GM12878 (cell line): ENCODE measurements around the gene ZNF385C. TPM values are rescaled to one million over a fixed set of nuclear protein-coding genes. Genes with fewer than 3 reads are reported as not detected.

Source experiments
- ATAC-seq: fragments of 200-7000 bp; cut with Tn5 transposase; 3 replicates; pipeline ENCODE4 v1.9.1; 2020; ENCODE audit warnings: mild to moderate bottlenecking, moderate library complexity
- BruUV-seq: library from RNA; stranded (reverse); fragments of 400-500 nt; replicated peaks from 2 replicates; lab custom pipeline; 2021; lab: Mats Ljungman, UMichigan
- CTCF ChIA-PET: fragments of 300-600 bp; sonication (Branson Sonifier 250); formaldehyde crosslinking; extraction: SDS; loops from one replicate; lab custom pipeline; 2021; ENCODE audit warnings: inconsistent platforms; lab: Yijun Ruan, JAX
- POLR2A ChIA-PET: fragments of 350-600 bp; formaldehyde crosslinking; extraction: SDS; loops from one replicate; lab custom pipeline; 2021; ENCODE audit warnings: inconsistent platforms; lab: Charles Lee
- RAD21 ChIA-PET: fragments of 300-600 bp; sonication (Branson Sonifier 250); formaldehyde crosslinking; loops from one replicate; lab custom pipeline; 2023; ENCODE audit warnings: antibody characterized with exemption; ENCODE audit not compliant: unreplicated experiment; lab: Charles Lee
- SMC1A ChIA-PET: fragments of 300-600 bp; sonication (Branson Sonifier 250); formaldehyde crosslinking; loops from one replicate; lab custom pipeline; 2023; ENCODE audit not compliant: unreplicated experiment, uncharacterized antibody; lab: Charles Lee
- DNase-seq: peaks from one replicate; pipeline ENCODE4 v3.0.0-alpha.2; 2011; ENCODE audit warnings: low read depth, low spot score
- FAIRE-seq: peaks from 3 replicates; lab custom pipeline; 2011; peaks lifted over from hg19 to GRCh38; lab: Jason Lieb, UNC
- H2AFZ ChIP-seq: 2 replicates; pipeline ENCODE4 v1.6.0; 2011; ENCODE audit warnings: low read depth, low read length, control low read depth; ENCODE audit not compliant: control insufficient read depth
- H3K27ac ChIP-seq: 2 replicates; pipeline ENCODE4 v1.5.1; 2011; ENCODE audit warnings: control low read depth; ENCODE audit not compliant: control insufficient read depth, insufficient read depth
- H3K27me3 ChIP-seq, 2 experiments: replicated peaks in 1 of 2; 2 replicates each; pipeline versions ENCODE4 v1.6.0 to v1.6.1; 2011; ENCODE audit warnings: low read length in 1 of 2; ENCODE audit not compliant: control insufficient read depth in 2 of 2, insufficient read depth in 2 of 2
- H3K36me3 ChIP-seq, 2 experiments: 2 replicates each; pipeline ENCODE4 v1.5.1; 2011; ENCODE audit warnings: low read length in 1 of 2; ENCODE audit not compliant: control insufficient read depth in 2 of 2, insufficient read depth in 2 of 2
- H3K4me1 ChIP-seq: 2 replicates; pipeline ENCODE4 v1.6.1; 2011; ENCODE audit warnings: mild to moderate bottlenecking, low read length, moderate library complexity, mixed read lengths; ENCODE audit not compliant: control insufficient read depth, insufficient read depth
- H3K4me2 ChIP-seq: 2 replicates; pipeline ENCODE4 v1.6.0; 2011; ENCODE audit warnings: control low read depth; ENCODE audit not compliant: control insufficient read depth, insufficient read depth
- H3K4me3 ChIP-seq: fragments of 200-600 bp; sonication (generic); 2 replicates; pipeline ENCODE4 v1.5.1; 2016
- H3K79me2 ChIP-seq: 2 replicates; pipeline ENCODE4 v1.6.0; 2011; ENCODE audit warnings: low read length; ENCODE audit not compliant: control insufficient read depth, insufficient read depth
- H3K9ac ChIP-seq: 2 replicates; pipeline ENCODE4 v1.8.0; 2011; ENCODE audit warnings: low read length, control low read depth, mixed read lengths; ENCODE audit not compliant: control insufficient read depth, insufficient read depth
- H3K9me3 ChIP-seq: replicated peaks from 3 replicates; pipeline ENCODE4 v1.5.1; 2011; ENCODE audit warnings: mild to moderate bottlenecking, low read length; ENCODE audit not compliant: control insufficient read depth, insufficient read depth
- H4K20me1 ChIP-seq: 2 replicates; pipeline ENCODE4 v1.6.0; 2011; ENCODE audit not compliant: control insufficient read depth, insufficient read depth
- CBFB ChIP-seq: IDR thresholded peaks from 2 replicates; pipeline ENCODE4 v1.6.1; 2016; ENCODE audit warnings: antibody characterized with exemption, low read depth
- WGBS: methylation state at CpG from one replicate; pipeline ENCODE4 v1.1.6; 2016; ENCODE audit warnings: low lambda C conversion rate; ENCODE audit not compliant: insufficient replicate concordance, insufficient coverage; ENCODE audit errors: missing lambda C conversion rate; 5-methylcytosine and 5-hydroxymethylcytosine counted together
- in situ Hi-C: fragments of 300-500 bp; cut with MboI; formaldehyde crosslinking; loops from 9 replicates; pipeline ENCODE4 v1.14.3; 2018; ENCODE audit warnings: mixed read lengths
- intact Hi-C: fragments of 100-400 bp; cut with micrococcal nuclease; formaldehyde crosslinking; loops from one replicate; pipeline ENCODE4 v1.14.2; 2022; ENCODE audit not compliant: unreplicated experiment
- polyA plus RNA-seq, 11 experiments: library from polyadenylated mRNA; depleted of rRNA in 4 of 11; unstranded in 6 of 11; stranded (reverse) in 5 of 11; fragments of >200 nt; fragmentation: Nextera tagmentation in 4 of 11; fragmentation: Illumina TruSeq in 1 of 11; extraction: Ambion mirVana in 4 of 11; extraction: Trizol in 1 of 11; gene quantifications; 1 replicate in 1 of 11; 2 replicates in 10 of 11; pipeline versions ENCODE4 v1.2.1 to v1.2.3, GENCODE V29; 2011 to 2016; ENCODE audit warnings: inconsistent platforms in 2 of 11, missing spikeins in 2 of 11, low read depth in 1 of 11
- total RNA-seq, 4 experiments: library from RNA; depleted of rRNA in 3 of 4; stranded (reverse); fragments of >200 nt in 3 of 4; fragmentation: Illumina TruSeq in 1 of 4; extraction: Trizol in 1 of 4; gene quantifications; 2 replicates each; pipeline versions ENCODE4 v1.2.1 to v1.2.3, GENCODE V29; 2013 to 2021
- TF ChIP-seq, protein P1 (sequence below): fragments of 450-650 bp; IDR thresholded peaks from 2 replicates; pipeline ENCODE4 v1.6.1; 2016; ENCODE audit warnings: mild to moderate bottlenecking
- TF ChIP-seq, protein P2 (sequence below): fragments of 450-650 bp; IDR thresholded peaks from 2 replicates; pipeline ENCODE4 v1.6.1; 2017; ENCODE audit warnings: mild to moderate bottlenecking, low read depth, inconsistent platforms; ENCODE audit not compliant: poor library complexity, severe bottlenecking

The ZNF385C gene
- total and polyA plus RNA-seq, 10 of the 15 experiments (the other 5 are each of a cell fraction or from before 2014, with no cell fraction given), result 0.06 to 0.20 (median 0.07) TPM; not detected in 5

DNA sequence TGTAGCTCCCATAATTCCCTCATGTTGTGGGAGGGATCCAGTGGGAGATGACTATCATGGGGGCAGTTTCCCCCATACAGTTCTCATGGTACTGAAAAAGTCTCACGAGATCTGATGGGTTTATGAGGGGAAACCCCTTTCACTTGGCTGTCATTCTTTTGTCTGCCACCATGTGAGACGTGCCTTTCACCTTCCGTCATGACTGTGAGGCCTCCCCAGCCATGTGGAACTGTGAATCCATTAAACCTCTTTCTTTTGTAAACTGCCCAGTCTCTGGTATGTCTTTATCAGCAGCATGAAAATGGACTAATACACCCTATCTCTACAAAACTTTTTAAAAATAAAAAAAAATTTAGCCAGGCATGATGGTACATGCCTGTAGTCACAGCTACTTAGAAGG, 41.6 kb downstream of the ZNF385C start:
- intact Hi-C loops, result no loop called here
- Histone ChIP-seq H4K20me1 (no peaks in the 10 kb centered on the region), H3K9me3 (peaks cover 8% of the 10 kb centered on the region; the same call in 2 of the 3 replicates), H3K9ac (no peak overlapping the region), H3K4me2 (no peak overlapping the region), H3K79me2 (no peaks in the 10 kb centered on the region), H2AFZ (no peak overlapping the region), H3K36me3 (no peaks in the 10 kb centered on the region), H3K4me1 (no peaks in the 10 kb centered on the region), H3K4me3 (no peak overlapping the region), H3K27ac (no peak overlapping the region), H3K27me3 (peaks cover 0 to 2% of the 10 kb centered on the region in 2 experiments; a peak in 3 of 4 replicates)
- POLR2A ChIA-PET, result no interaction called here
- TF ChIP-seq, protein P1, sequence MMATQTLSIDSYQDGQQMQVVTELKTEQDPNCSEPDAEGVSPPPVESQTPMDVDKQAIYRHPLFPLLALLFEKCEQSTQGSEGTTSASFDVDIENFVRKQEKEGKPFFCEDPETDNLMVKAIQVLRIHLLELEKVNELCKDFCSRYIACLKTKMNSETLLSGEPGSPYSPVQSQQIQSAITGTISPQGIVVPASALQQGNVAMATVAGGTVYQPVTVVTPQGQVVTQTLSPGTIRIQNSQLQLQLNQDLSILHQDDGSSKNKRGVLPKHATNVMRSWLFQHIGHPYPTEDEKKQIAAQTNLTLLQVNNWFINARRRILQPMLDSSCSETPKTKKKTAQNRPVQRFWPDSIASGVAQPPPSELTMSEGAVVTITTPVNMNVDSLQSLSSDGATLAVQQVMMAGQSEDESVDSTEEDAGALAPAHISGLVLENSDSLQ, result peak; percentile 67
- no peak for TF ChIP-seq CBFB
- TF ChIP-seq, protein P2, sequence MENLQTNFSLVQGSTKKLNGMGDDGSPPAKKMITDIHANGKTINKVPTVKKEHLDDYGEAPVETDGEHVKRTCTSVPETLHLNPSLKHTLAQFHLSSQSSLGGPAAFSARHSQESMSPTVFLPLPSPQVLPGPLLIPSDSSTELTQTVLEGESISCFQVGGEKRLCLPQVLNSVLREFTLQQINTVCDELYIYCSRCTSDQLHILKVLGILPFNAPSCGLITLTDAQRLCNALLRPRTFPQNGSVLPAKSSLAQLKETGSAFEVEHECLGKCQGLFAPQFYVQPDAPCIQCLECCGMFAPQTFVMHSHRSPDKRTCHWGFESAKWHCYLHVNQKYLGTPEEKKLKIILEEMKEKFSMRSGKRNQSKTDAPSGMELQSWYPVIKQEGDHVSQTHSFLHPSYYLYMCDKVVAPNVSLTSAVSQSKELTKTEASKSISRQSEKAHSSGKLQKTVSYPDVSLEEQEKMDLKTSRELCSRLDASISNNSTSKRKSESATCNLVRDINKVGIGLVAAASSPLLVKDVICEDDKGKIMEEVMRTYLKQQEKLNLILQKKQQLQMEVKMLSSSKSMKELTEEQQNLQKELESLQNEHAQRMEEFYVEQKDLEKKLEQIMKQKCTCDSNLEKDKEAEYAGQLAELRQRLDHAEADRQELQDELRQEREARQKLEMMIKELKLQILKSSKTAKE, result peak; percentile 30
- RAD21 ChIA-PET, result no interaction called here
- BruUV-seq, result no TSS peak
- SMC1A ChIA-PET, result no interaction called here
- no peak for ATAC-seq
- 0% methylated on average over 3 of the region's 3 CpGs for WGBS
- no peak for DNase-seq
- CTCF ChIA-PET, result interaction anchor here (1.2 to 2.8 kb wide), 3 partner anchors 10 to 125 kb away, joined by 3 to 15 read pairs (median 3); no protein-coding TSS in a partner anchor
- in situ Hi-C loops, result no loop called here
- FAIRE-seq, result no peak
